ENCODE results near the gene PLEKHM2.

The PLEKHM2 gene

GRCh38 chr1:15683345-15684039, 628 bp upstream of the PLEKHM2 start:
- peaks cover 5% of the 10 kb centered on the region for H3K4me1 ChIP-seq (ENCODE audit: insufficient read depth, insufficient read length)
- peaks cover 7% of the 10 kb centered on the region; the same call in 1 of the 2 replicates for H3K9me3 ChIP-seq (ENCODE audit: insufficient read depth, low read length)
- H3K9ac ChIP-seq (ENCODE audit: insufficient read length, low read depth), result peak overlapping the region; percentile 80
- TF ChIP-seq ZNF274 (IDR thresholded peaks at IDR 0.05; ENCODE audit: low read depth, low read length) (no peak), YY1 (IDR thresholded peaks at IDR 0.05; ENCODE audit: insufficient read depth, insufficient read length) (no peak), SUZ12 (IDR thresholded peaks at IDR 0.05; ENCODE audit: extremely low read depth, insufficient read depth, insufficient read length) (no peak)
- H3K4me3 ChIP-seq (ENCODE audit: insufficient read length, low read depth), result peak overlapping the region; percentile 46
- no peaks in the 10 kb centered on the region for H3K27me3 ChIP-seq (ENCODE audit: insufficient read depth, insufficient read length)
- no peaks in the 10 kb centered on the region for H3K36me3 ChIP-seq (ENCODE audit: insufficient read depth, insufficient read length, low read length)
- no peak for DNase-seq (ENCODE audit: low read depth, low spot score)

DNA sequence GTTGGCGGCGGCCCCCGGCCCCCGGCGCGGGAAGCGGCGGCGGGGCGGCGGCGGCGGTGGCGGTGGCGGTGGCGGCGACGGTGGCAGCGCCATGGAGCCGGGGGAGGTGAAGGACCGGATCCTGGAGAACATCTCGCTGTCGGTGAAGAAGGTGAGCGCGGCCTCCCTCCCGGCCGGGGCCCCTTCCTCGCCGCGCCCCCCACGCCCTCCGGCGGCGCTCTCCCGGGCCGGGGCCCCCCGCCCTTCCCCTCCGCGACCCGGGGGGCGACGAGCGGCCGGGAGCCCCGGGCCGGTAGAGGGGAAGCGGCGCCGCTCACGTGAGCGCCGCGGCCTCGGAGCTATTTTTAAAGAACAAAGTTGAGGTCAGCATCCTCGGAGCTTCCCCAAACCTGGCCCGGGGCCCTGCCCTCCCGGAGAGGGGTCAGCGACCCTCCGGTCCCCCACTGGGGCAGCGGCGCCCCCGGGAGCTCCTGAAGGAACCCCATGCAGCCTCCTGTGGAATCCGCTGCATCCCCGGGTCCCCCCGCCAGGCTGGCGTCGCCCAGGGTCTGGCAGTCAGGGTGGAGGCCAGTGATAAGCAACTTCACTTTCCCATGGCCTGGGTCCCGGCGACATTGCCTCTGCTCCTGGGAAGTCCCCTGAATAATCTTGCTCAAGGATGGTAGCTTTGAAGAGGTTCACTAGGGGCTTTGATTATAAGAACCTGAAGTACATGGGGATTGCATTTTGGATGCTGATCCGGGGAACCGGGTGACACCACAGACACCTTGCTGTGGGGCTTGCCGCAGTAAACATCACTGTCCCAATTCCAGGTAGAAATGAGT, 560 bp downstream of the PLEKHM2 start:
- Histone ChIP-seq H3K4me3 (ENCODE audit: insufficient read length, low read depth) (peak overlapping the region; percentile 61), H3K27me3 (ENCODE audit: insufficient read depth, insufficient read length) (no peaks in the 10 kb centered on the region), H3K36me3 (ENCODE audit: insufficient read depth, insufficient read length, low read length) (peaks cover 3% of the 10 kb centered on the region), H3K9ac (ENCODE audit: insufficient read length, low read depth) (peak overlapping the region; percentile 80), H3K4me1 (ENCODE audit: insufficient read depth, insufficient read length) (peaks cover 5% of the 10 kb centered on the region), H3K9me3 (ENCODE audit: insufficient read depth, low read length) (no peaks in the 10 kb centered on the region)
- no peak for DNase-seq (ENCODE audit: low read depth, low spot score)
- TF ChIP-seq YY1 (IDR thresholded peaks at IDR 0.05; ENCODE audit: insufficient read depth, insufficient read length) (no peak), ZNF274 (IDR thresholded peaks at IDR 0.05; ENCODE audit: low read depth, low read length) (no peak)

- DNase-seq (ENCODE audit: low read depth, low spot score), result no peak
- no peak for TF ChIP-seq ZNF274 (IDR thresholded peaks at IDR 0.05; ENCODE audit: low read depth, low read length)
- TF ChIP-seq YY1 (IDR thresholded peaks at IDR 0.05; ENCODE audit: insufficient read depth, insufficient read length), result no peak
- no peak for TF ChIP-seq SUZ12 (IDR thresholded peaks at IDR 0.05; ENCODE audit: extremely low read depth, insufficient read depth, insufficient read length)
- H3K4me1 ChIP-seq (ENCODE audit: insufficient read depth, insufficient read length), result peaks cover 5% of the 10 kb centered on the region
- H3K4me3 ChIP-seq (ENCODE audit: insufficient read length, low read depth), result no peak overlapping the region
- H3K36me3 ChIP-seq (ENCODE audit: insufficient read depth, insufficient read length, low read length), result peaks cover 7% of the 10 kb centered on the region
- no peaks in the 10 kb centered on the region for H3K27me3 ChIP-seq (ENCODE audit: insufficient read depth, insufficient read length)
- H3K9ac ChIP-seq (ENCODE audit: insufficient read length, low read depth), result peak overlapping the region; percentile 27
- no peaks in the 10 kb centered on the region for H3K9me3 ChIP-seq (ENCODE audit: insufficient read depth, low read length)
Measured at GRCh38 chr1:15685820-15686219, 1.7 kb downstream of the PLEKHM2 start.

GRCh38 chr1:15687446-15687845, 3.3 kb downstream of the PLEKHM2 start:
- H3K4me3 ChIP-seq (ENCODE audit: insufficient read length, low read depth), result no peak overlapping the region
- no peaks in the 10 kb centered on the region for H3K27me3 ChIP-seq (ENCODE audit: insufficient read depth, insufficient read length)
- TF ChIP-seq ZNF274 (IDR thresholded peaks at IDR 0.05; ENCODE audit: low read depth, low read length), result no peak
- no peak for TF ChIP-seq SUZ12 (IDR thresholded peaks at IDR 0.05; ENCODE audit: extremely low read depth, insufficient read depth, insufficient read length)
- no peak for TF ChIP-seq YY1 (IDR thresholded peaks at IDR 0.05; ENCODE audit: insufficient read depth, insufficient read length)
- H3K9me3 ChIP-seq (ENCODE audit: insufficient read depth, low read length), result no peaks in the 10 kb centered on the region
- no peak overlapping the region for H3K9ac ChIP-seq (ENCODE audit: insufficient read length, low read depth)
- DNase-seq (ENCODE audit: low read depth, low spot score), result no peak
- no peaks in the 10 kb centered on the region for H3K4me1 ChIP-seq (ENCODE audit: insufficient read depth, insufficient read length)
- H3K36me3 ChIP-seq (ENCODE audit: insufficient read depth, insufficient read length, low read length), result peaks cover 10% of the 10 kb centered on the region

- DNase-seq (ENCODE audit: low read depth, low spot score), result no peak
- no peaks in the 10 kb centered on the region for H3K9me3 ChIP-seq (ENCODE audit: insufficient read depth, low read length)
- TF ChIP-seq YY1 (IDR thresholded peaks at IDR 0.05; ENCODE audit: insufficient read depth, insufficient read length) (no peak), SUZ12 (IDR thresholded peaks at IDR 0.05; ENCODE audit: extremely low read depth, insufficient read depth, insufficient read length) (no peak), ZNF274 (IDR thresholded peaks at IDR 0.05; ENCODE audit: low read depth, low read length) (no peak)
- no peaks in the 10 kb centered on the region for H3K27me3 ChIP-seq (ENCODE audit: insufficient read depth, insufficient read length)
- H3K9ac ChIP-seq (ENCODE audit: insufficient read length, low read depth), result no peak overlapping the region
- no peak overlapping the region for H3K4me3 ChIP-seq (ENCODE audit: insufficient read length, low read depth)
- no peaks in the 10 kb centered on the region for H3K4me1 ChIP-seq (ENCODE audit: insufficient read depth, insufficient read length)
- H3K36me3 ChIP-seq (ENCODE audit: insufficient read depth, insufficient read length, low read length), result peaks cover 16% of the 10 kb centered on the region
Measured at GRCh38 chr1:15690317-15690716, 6.2 kb downstream of the PLEKHM2 start.

DNA sequence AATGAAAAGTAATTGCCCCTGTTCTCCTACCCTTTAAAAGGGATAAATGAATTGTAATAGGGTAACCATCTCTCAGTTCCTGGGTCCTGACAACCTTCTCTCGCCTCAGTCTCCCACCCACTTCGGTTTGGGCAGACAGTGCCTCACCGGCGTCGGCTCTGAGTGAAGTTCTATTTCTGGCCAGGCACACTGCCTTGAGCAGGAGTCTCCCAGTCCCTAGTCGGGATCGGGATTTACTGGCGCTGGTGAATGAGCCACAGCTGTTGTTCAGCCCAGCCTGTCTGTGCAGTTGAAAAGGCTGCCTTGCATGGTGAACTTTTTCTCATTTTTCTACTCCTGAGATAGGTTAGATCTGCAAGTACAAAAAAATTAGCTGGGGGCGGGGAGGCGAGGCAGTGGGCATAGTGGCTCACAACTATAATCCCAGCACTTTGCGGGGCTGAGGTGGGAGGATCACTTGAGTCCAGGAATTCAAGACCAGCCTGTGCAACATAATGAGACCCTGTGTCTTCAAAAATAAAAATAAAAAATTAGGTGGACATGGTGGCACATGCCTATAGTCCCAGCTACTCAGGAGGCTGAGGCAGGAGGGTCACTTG, 7.4 kb downstream of the PLEKHM2 start:
- DNase-seq (ENCODE audit: low read depth, low spot score), result no peak
- H3K36me3 ChIP-seq (ENCODE audit: insufficient read depth, insufficient read length, low read length), result peaks cover 16% of the 10 kb centered on the region
- H3K27me3 ChIP-seq (ENCODE audit: insufficient read depth, insufficient read length), result no peaks in the 10 kb centered on the region
- no peak overlapping the region for H3K4me3 ChIP-seq (ENCODE audit: insufficient read length, low read depth)
- no peak for TF ChIP-seq ZNF274 (IDR thresholded peaks at IDR 0.05; ENCODE audit: low read depth, low read length)
- no peak for TF ChIP-seq SUZ12 (IDR thresholded peaks at IDR 0.05; ENCODE audit: extremely low read depth, insufficient read depth, insufficient read length)
- TF ChIP-seq YY1 (IDR thresholded peaks at IDR 0.05; ENCODE audit: insufficient read depth, insufficient read length), result no peak
- H3K9me3 ChIP-seq (ENCODE audit: insufficient read depth, low read length), result no peaks in the 10 kb centered on the region
- no peaks in the 10 kb centered on the region for H3K4me1 ChIP-seq (ENCODE audit: insufficient read depth, insufficient read length)
- H3K9ac ChIP-seq (ENCODE audit: insufficient read length, low read depth), result no peak overlapping the region
